NCI-H510A treated with DMSO at 0.1 percent for 48 hours (cell line): Measurements from ENCODE around the gene SERPINH1.
A peak's percentile ranks its signal among the peaks of the same experiment; 100 is the strongest.

Experiments used
- DNase-seq: peaks from one replicate; lab custom pipeline; 2025; lab: John Stamatoyannopoulos, UW

Gene SERPINH1

DNA sequence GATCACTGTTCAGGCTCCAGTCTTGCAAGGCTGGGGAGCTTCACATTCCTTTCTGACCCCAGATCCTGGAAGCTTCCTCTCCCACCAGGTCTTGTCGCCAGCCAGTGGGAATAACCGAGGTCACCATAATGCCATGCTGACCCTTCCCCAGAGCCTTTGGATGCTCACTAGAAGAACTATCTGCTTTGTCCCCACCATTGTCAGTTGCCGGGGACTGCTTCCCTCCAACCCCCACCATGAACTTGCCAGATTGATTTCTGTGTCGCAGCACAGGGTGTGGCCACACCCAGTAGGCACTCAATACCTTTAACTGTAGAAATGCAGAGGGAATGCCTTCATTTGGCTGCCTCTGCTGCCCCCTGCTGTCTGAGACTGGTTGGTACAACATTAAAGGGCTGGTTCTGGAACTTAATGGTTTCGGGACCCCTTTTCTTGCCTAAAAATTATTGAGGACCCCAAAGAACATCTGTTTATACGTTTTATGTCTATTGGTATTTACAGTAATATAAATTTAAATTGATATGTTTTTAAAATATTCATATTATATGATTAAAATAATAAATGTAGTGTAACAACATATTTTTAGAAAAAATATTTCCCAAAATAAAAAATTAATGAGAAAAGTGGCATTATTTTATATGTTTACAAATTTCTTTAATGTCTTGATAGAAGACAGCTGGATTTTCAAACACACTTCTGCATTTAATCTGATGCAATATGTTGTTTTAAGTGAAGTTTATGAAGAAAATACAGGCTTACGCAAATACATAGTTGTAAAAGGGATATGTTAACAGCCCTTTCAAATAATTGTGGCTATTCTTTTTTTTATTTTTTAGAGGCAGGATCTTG is 29.6 kb upstream of the SERPINH1 start:
- DNase-seq: peak; percentile 74

DNA sequence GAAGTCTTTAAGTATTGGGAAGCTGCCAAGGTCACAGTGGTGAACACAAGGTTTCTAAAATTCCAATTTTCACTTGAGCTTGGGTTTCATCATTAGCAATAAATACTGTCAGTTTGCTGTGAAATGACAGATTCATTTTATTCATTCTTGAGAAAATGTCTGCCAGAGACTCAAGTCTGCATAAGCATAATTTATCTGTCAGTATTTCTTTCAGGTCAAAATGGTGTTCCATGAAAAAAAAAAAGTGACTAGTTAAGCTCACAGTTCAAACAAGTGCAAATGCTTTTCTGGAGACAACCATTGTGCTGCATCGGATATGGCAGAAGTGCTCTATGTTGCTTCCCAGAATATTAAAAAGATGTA is 28.2 kb upstream of the SERPINH1 start:
- no peak for DNase-seq

- peak; percentile 48 for DNase-seq
Observed at GRCh38 chr11:75534259-75535069, 27.6 kb upstream of the SERPINH1 start.

- DNase-seq: no peak
Observed at GRCh38 chr11:75535071-75535470, 27.0 kb upstream of the SERPINH1 start.

- no peak for DNase-seq
Observed at GRCh38 chr11:75536786-75537641, 25.0 kb upstream of the SERPINH1 start.

DNA sequence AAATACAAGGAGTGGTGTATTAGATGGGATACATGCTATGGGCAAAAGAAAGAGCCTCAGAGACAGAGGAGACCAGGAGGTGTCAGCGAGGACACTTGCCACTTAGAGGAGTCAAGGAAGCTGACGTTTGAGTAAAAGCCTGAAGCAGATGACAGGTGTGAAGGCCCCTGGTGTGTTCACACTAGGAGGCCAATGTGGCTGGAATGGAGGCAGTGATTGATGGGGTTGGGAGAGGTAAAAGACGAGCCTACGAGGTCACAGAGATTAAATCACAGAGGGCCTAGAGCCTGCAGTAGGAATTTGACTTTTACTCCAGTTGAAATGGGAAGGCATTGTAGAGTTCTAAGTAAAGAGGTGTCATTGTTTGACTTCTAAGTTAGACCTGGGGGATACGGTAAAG is 24.3 kb upstream of the SERPINH1 start:
- DNase-seq: no peak

- DNase-seq: no peak
Observed at GRCh38 chr11:75538150-75538942, 23.7 kb upstream of the SERPINH1 start.

- DNase-seq: no peak
Observed at GRCh38 chr11:75539459-75540334, 22.4 kb upstream of the SERPINH1 start.

- DNase-seq: no peak
Observed at GRCh38 chr11:75541193-75542087, 20.6 kb upstream of the SERPINH1 start.

- DNase-seq: no peak
Observed at GRCh38 chr11:75542088-75542438, 20.0 kb upstream of the SERPINH1 start.

GRCh38 chr11:75543806-75544205 is 18.2 kb upstream of the SERPINH1 start:
- DNase-seq: no peak

DNA sequence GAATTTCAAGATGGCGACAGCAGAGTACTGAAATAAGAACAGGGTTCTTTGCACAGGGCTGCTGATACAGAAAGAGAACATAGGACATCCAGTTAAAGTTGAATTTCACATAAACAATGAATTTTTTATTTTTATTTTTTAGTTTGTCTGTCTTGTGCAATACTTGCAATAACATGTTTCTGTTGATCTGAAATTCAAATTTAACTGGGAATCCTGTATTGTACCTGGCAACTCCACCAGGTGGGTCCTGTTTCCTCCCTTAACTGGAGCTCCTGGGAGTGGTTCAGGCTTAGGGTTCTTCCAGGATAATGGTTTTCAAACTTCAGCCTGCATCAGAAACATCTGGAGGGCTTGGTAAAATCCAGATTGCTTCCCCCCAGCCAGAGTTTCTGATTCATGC is 14.9 kb upstream of the SERPINH1 start:
- no peak for DNase-seq

- peak; percentile 46 for DNase-seq
Observed at GRCh38 chr11:75547617-75548058, 14.4 kb upstream of the SERPINH1 start.

- no peak for DNase-seq
Observed at GRCh38 chr11:75548595-75549272, 13.3 kb upstream of the SERPINH1 start.

DNA sequence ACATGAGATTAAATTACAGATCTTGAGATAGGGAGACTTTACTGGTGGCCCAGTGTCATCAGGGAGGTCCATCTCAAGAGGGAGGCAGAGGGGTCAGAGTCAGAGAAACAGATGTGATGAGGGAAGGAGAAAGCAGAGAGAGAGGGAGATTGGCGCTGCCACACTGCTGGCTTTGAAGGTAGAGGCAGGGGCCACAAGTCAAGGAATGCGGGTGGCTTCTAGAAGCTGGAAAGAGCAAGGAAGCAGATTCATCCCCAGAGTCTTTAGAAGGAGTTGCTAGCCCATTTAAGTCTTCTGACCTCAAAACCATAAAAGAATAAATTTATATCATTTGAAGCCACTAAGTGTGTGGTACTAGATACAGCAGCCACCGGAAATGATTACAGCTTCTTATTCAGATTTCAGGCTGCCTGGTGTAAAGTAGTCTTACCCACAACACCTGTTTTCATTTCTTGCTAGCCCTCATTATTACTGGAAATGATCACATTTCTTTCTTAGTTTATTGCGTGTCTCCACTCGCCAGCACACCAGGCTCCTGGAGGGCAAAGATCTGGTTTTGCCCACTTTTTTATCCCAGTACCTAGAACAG is 12.6 kb upstream of the SERPINH1 start:
- no peak for DNase-seq

DNA sequence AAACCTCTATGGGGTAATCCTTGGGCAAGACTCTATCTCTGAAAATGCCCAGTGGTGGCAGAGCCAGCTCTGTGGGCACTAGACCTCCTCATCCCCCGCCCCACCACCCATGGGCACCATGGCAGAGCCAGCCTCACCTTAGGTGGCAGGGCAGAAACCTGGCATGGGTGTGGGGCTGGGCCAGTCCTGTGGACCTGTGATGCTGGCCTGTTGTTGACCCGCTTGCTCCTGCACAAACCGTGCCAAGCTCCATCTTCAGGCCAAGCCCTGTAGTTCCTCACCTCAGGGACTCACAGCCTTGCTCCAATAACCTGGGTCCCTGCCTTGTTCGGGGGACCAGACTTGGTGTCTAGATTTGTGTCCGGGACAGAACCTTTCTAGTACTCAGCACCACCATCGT is 8.9 kb upstream of the SERPINH1 start:
- no peak for DNase-seq

- DNase-seq: no peak
Observed at GRCh38 chr11:75553889-75554257, 8.2 kb upstream of the SERPINH1 start.

- DNase-seq: peak; percentile 42
Observed at GRCh38 chr11:75554258-75555022, 7.6 kb upstream of the SERPINH1 start.
